Keratinocyte (primary cell): ENCODE measurements around the gene NF1. TPM values are rescaled to one million over a fixed set of nuclear protein-coding genes. Genes with fewer than 3 reads are reported as not detected.
"Not testable (repeated sequence)": the region's sequence is repeated elsewhere in the genome, so short reads cannot be mapped to it uniquely, and the experiment has no call there.

Experiments used
- DNase-seq: peaks from one replicate; pipeline ENCODE4 v3.0.0-alpha.2; 2011; ENCODE audit warnings: low read depth, missing footprints, low spot score
- FAIRE-seq: peaks from 2 replicates; lab custom pipeline; 2011; peaks lifted over from hg19 to GRCh38; lab: Jason Lieb, UNC
- H2AFZ ChIP-seq: 2 replicates; pipeline ENCODE4 v1.6.0; 2012; ENCODE audit warnings: low read length, control low read depth, inconsistent platforms; ENCODE audit not compliant: control insufficient read depth
- H3K27ac ChIP-seq: 2 replicates; pipeline ENCODE4 v1.5.1; 2011; ENCODE audit warnings: low read length; ENCODE audit not compliant: control insufficient read depth, insufficient read depth
- H3K27me3 ChIP-seq: 3 replicates; pipeline ENCODE4 v1.6.0; 2011; ENCODE audit warnings: low read length; ENCODE audit not compliant: control insufficient read depth, insufficient read depth; ENCODE audit errors: extremely low read depth
- H3K36me3 ChIP-seq, 2 experiments: 2 replicates in 1 of 2; 3 replicates in 1 of 2; pipeline ENCODE4 v1.5.1; 2011; ENCODE audit warnings: low read length in 2 of 2, mild to moderate bottlenecking in 1 of 2; ENCODE audit not compliant: control insufficient read depth in 2 of 2, insufficient read depth in 2 of 2; ENCODE audit errors: extremely low read depth in 1 of 2
- H3K4me1 ChIP-seq: 3 replicates; pipeline ENCODE4 v1.5.1; 2011; ENCODE audit warnings: low read length; ENCODE audit not compliant: control insufficient read depth, insufficient read depth; ENCODE audit errors: extremely low read depth
- H3K4me2 ChIP-seq: 3 replicates; pipeline ENCODE4 v1.6.0; 2011; ENCODE audit warnings: low read depth, low read length; ENCODE audit not compliant: control insufficient read depth, insufficient read depth; ENCODE audit errors: extremely low read depth
- H3K4me3 ChIP-seq, 3 experiments: fragments of 200-600 bp in 1 of 3; sonication (generic) in 1 of 3; 2 replicates in 2 of 3; 3 replicates in 1 of 3; pipeline ENCODE4 v1.5.1; 2011 to 2016; ENCODE audit warnings: low read length in 3 of 3, mild to moderate bottlenecking in 3 of 3, control low read depth in 2 of 3, inconsistent platforms in 1 of 3, low read depth in 1 of 3, mixed read lengths in 1 of 3, mixed run types in 1 of 3, moderate library complexity in 1 of 3; ENCODE audit not compliant: control insufficient read depth in 2 of 3, insufficient read depth in 2 of 3; ENCODE audit errors: extremely low read depth in 1 of 3
- H3K79me2 ChIP-seq: 2 replicates; pipeline ENCODE4 v1.6.0; 2012; ENCODE audit warnings: low read length; ENCODE audit not compliant: control insufficient read depth, insufficient read depth
- H3K9ac ChIP-seq: 3 replicates; pipeline ENCODE4 v1.6.0; 2011; ENCODE audit warnings: low read length; ENCODE audit not compliant: control insufficient read depth, insufficient read depth; ENCODE audit errors: extremely low read depth
- H3K9me1 ChIP-seq: 3 replicates; pipeline ENCODE4 v1.6.0; 2011; ENCODE audit warnings: low read length; ENCODE audit not compliant: control insufficient read depth, insufficient read depth; ENCODE audit errors: extremely low read depth
- H3K9me3 ChIP-seq: 2 replicates; pipeline ENCODE4 v1.5.1; 2012; ENCODE audit warnings: low read depth, low read length; ENCODE audit not compliant: control insufficient read depth
- H4K20me1 ChIP-seq: 3 replicates; pipeline ENCODE4 v1.6.0; 2011; ENCODE audit warnings: low read length; ENCODE audit not compliant: control insufficient read depth, insufficient read depth; ENCODE audit errors: extremely low read depth
- CTCF ChIP-seq, 3 experiments: IDR thresholded peaks in 1 of 3; conservative IDR thresholded peaks in 1 of 3; optimal IDR thresholded peaks in 1 of 3; 2 replicates in 2 of 3; 3 replicates in 1 of 3; pipeline versions ENCODE3 to v1.5.1; 2011; ENCODE audit warnings: low read length in 3 of 3, mild to moderate bottlenecking in 3 of 3, moderate library complexity in 2 of 3, control low read depth in 1 of 3, inconsistent platforms in 1 of 3; ENCODE audit not compliant: insufficient read depth in 2 of 3; ENCODE audit errors: extremely low read depth in 1 of 3
- EZH2 ChIP-seq: IDR thresholded peaks from one replicate; pipeline ENCODE4 v1.6.1; 2012; ENCODE audit warnings: inconsistent platforms, mild to moderate bottlenecking, low read length, moderate library complexity
- dilution Hi-C: fragments of 300-500 bp; cut with MboI; formaldehyde crosslinking; loops from one replicate; pipeline ENCODE4 v1.7.0; 2020; ENCODE audit warnings: low sequenced_read_pairs; ENCODE audit not compliant: extremely low pct_ligation_motif_present
- polyA plus RNA-seq, 5 experiments: library from polyadenylated mRNA; depleted of rRNA in 3 of 5; stranded (reverse) in 3 of 5; stranded (forward) in 1 of 5; unstranded in 1 of 5; fragments of >200 nt; gene quantifications; 1 replicate in 1 of 5; 2 replicates in 3 of 5; 3 replicates in 1 of 5; pipeline versions ENCODE4 v1.2.1 to v1.2.3, GENCODE V29; 2011 to 2012; ENCODE audit warnings: missing spikeins in 2 of 5, low read depth in 1 of 5, low replicate concordance in 1 of 5

Gene NF1
- polyA plus RNA-seq, 1 donor (not counting 4 experiments of a cell fraction or from before 2014, with no cell fraction given): 26.7 TPM

- FAIRE-seq: no peak
- Histone ChIP-seq H2AFZ (no peak overlapping the region), H3K4me1 (no peaks in the 10 kb centered on the region), H3K4me3 (no peak overlapping the region), H3K79me2 (no peaks in the 10 kb centered on the region), H3K36me3 (no peaks in the 10 kb centered on the region), H3K27ac (no peak overlapping the region), H4K20me1 (no peaks in the 10 kb centered on the region), H3K9ac (no peak overlapping the region), H3K9me3 (no peaks in the 10 kb centered on the region), H3K4me2 (no peak overlapping the region), H3K9me1 (no peaks in the 10 kb centered on the region), H3K27me3 (no peaks in the 10 kb centered on the region)
- TF ChIP-seq EZH2: no peak
- no peak for TF ChIP-seq CTCF (optimal IDR thresholded peaks at IDR 0.05 in 1 of 3, IDR thresholded peaks at IDR 0.05 in 1 of 3, conservative IDR thresholded peaks at IDR 0.05 in 1 of 3; ENCODE audit: extremely low read depth in 1 of 3, insufficient read depth in 2 of 3, low read length in 3 of 3)
- DNase-seq: no peak
- dilution Hi-C loops: no loop called here
These were observed 191.8 kb downstream of the NF1 start for GRCh38 chr17:31286587-31286986.

- H4K20me1 ChIP-seq, H2AFZ ChIP-seq, dilution Hi-C loops, H3K4me3 ChIP-seq, H3K27ac ChIP-seq, H3K9me3 ChIP-seq, H3K4me1 ChIP-seq, FAIRE-seq, H3K36me3 ChIP-seq, H3K4me2 ChIP-seq, H3K9ac ChIP-seq, H3K9me1 ChIP-seq, H3K27me3 ChIP-seq, DNase-seq, H3K79me2 ChIP-seq: not testable (repeated sequence)
These were observed 193.2 kb downstream of the NF1 start for GRCh38 chr17:31287932-31288331.

GRCh38 chr17:31289790-31290189 lies 195.0 kb downstream of the NF1 start:
- Histone ChIP-seq H3K9ac (no peak overlapping the region), H3K79me2 (no peaks in the 10 kb centered on the region), H4K20me1 (no peaks in the 10 kb centered on the region), H3K4me3 (no peak overlapping the region), H3K27ac (no peak overlapping the region), H2AFZ (no peak overlapping the region), H3K36me3 (no peaks in the 10 kb centered on the region), H3K27me3 (no peaks in the 10 kb centered on the region), H3K4me1 (no peaks in the 10 kb centered on the region), H3K9me3 (no peaks in the 10 kb centered on the region), H3K4me2 (no peak overlapping the region), H3K9me1 (no peaks in the 10 kb centered on the region)
- TF ChIP-seq CTCF (optimal IDR thresholded peaks at IDR 0.05 in 1 of 3, IDR thresholded peaks at IDR 0.05 in 1 of 3, conservative IDR thresholded peaks at IDR 0.05 in 1 of 3; ENCODE audit: extremely low read depth in 1 of 3, insufficient read depth in 2 of 3, low read length in 3 of 3): no peak
- TF ChIP-seq EZH2: no peak
- no peak for FAIRE-seq
- DNase-seq: no peak
- dilution Hi-C loops: no loop called here
